ENCODE measurements around the gene DNM2.

DNA sequence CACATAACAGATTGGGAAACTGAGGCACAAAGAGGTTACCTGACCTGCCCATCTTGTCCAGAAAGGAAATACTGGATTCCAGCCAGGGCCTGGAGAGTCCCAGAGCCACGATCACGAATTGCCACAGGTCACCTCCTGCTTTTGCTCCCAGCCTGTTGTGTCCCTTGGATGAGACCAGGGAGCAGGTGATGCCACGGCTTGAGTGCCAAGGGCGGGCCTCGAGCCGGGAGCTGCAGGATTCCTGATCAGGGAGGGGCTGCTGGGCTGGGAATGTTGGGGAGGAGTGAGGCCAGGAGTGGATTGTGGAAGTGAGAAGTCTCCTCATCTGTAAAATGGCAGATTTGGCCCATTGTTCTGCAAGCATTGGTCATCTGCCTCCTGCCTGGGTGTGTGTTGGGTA, 29.4 kb downstream of the DNM2 start:
- TF ChIP-seq CTCF (IDR thresholded peaks at IDR 0.05) (no peak), POLR2AphosphoS5 (IDR thresholded peaks at IDR 0.05; ENCODE audit: low read depth, low read length) (no peak)
